ENCODE data around the gene TOGARAM2. TPM values are rescaled to one million over a fixed set of nuclear protein-coding genes. Genes with fewer than 3 reads are reported as not detected.

The TOGARAM2 gene
- total RNA-seq, 1 donor = 0.43 TPM

DNA sequence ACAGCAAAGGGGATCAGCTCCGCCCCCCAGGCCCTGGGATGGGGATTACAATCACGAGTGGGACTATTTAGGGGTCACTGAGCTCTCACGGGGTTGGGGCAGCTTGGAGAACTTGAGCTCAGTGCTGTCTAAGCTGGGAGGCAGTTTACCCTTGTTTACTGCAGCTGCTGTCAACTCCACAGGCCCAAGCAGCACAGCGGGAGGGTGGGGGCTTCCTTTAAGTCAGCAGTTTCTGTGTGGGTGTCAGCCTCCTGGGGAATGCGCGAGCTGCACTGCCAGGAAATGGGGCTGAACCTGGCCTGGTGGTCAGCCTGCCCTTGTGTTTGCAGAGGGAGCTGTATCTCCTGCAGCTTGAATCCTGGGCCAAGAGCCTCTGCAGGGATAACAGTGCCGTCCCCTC lies 29.8 kb downstream of the TOGARAM2 start:
- DNase-seq (ENCODE audit: low read depth) = peak; percentile 57
- TF ChIP-seq, protein P1, sequence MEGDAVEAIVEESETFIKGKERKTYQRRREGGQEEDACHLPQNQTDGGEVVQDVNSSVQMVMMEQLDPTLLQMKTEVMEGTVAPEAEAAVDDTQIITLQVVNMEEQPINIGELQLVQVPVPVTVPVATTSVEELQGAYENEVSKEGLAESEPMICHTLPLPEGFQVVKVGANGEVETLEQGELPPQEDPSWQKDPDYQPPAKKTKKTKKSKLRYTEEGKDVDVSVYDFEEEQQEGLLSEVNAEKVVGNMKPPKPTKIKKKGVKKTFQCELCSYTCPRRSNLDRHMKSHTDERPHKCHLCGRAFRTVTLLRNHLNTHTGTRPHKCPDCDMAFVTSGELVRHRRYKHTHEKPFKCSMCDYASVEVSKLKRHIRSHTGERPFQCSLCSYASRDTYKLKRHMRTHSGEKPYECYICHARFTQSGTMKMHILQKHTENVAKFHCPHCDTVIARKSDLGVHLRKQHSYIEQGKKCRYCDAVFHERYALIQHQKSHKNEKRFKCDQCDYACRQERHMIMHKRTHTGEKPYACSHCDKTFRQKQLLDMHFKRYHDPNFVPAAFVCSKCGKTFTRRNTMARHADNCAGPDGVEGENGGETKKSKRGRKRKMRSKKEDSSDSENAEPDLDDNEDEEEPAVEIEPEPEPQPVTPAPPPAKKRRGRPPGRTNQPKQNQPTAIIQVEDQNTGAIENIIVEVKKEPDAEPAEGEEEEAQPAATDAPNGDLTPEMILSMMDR (IDR thresholded peaks at IDR 0.05; ENCODE audit: insufficient read depth, low read depth, low read length) = no peak
- H3K4me3 ChIP-seq (ENCODE audit: low read depth, low read length) = no peak overlapping the region

- peak; percentile 32 for DNase-seq (ENCODE audit: low read depth)
- TF ChIP-seq, protein P1 (IDR thresholded peaks at IDR 0.05; ENCODE audit: insufficient read depth, low read depth, low read length) = no peak
- H3K4me3 ChIP-seq (ENCODE audit: low read depth, low read length) = no peak overlapping the region
Observed at GRCh38 chr2:29011418-29012060, 30.4 kb downstream of the TOGARAM2 start.

DNA sequence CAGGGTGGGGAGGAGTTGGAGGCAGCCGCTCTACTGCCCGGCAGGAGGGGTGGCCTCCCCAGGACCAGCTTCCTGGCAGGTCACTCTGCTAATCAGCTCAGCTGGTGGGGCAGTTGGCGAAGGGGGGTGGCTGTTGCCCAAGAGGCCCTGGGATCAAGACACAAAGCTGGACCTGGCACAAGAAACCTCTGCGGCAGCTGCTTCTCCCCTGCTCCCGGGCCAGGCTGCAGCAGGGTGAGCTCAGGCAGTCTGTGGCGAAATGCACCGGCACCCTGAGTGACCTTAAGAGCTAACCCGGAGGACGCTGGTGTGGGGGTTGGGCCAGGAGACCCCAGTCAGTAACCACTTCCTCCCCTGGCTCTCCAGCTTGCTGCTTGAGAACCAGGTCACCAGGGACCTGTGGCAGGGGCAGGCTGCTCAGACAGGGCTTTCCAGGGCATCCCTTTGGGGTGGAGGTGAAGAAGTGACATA lies 31.1 kb downstream of the TOGARAM2 start:
- peak; percentile 65 for DNase-seq (ENCODE audit: low read depth)
- TF ChIP-seq, protein P1 (IDR thresholded peaks at IDR 0.05; ENCODE audit: insufficient read depth, low read depth, low read length) = no peak
- H3K4me3 ChIP-seq (ENCODE audit: low read depth, low read length) = no peak overlapping the region

DNA sequence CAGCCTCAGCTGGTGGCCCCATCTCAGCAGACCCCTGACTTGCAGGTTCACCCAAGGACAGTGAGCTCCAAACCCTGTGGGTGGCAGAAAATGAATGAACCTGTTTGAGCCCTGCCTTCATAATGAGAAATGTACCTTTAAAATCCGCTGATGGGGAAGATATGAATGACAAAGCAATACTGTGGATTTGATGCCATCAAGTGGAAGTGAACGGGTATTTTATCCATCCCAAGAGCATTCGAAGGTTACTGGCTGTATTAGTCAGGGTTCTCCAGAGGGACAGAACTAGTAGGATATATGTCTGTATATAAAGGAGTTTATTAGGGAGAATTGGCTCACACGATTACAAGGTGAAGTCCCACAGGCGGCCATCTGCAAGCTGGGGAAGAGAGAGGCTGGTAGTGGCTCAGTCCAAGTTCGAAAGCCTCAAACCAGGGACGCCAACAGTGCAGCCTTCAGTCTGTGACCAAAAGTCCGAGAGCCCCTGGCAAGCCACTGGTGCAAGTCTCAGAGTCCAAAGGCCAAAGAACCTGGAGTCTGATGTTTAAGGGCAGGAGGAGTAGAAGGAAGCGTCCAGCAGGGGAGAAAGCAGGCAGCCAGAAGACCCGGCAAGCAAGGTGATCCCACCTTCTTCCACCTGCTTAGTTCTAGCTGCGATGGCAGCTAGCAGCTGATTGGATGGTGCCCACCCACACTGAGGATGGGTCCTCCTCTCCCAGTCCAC lies 32.1 kb downstream of the TOGARAM2 start:
- no peak for DNase-seq (ENCODE audit: low read depth)
- H3K4me3 ChIP-seq (ENCODE audit: low read depth, low read length) = no peak overlapping the region
- TF ChIP-seq, protein P1 (IDR thresholded peaks at IDR 0.05; ENCODE audit: insufficient read depth, low read depth, low read length) = no peak

DNA sequence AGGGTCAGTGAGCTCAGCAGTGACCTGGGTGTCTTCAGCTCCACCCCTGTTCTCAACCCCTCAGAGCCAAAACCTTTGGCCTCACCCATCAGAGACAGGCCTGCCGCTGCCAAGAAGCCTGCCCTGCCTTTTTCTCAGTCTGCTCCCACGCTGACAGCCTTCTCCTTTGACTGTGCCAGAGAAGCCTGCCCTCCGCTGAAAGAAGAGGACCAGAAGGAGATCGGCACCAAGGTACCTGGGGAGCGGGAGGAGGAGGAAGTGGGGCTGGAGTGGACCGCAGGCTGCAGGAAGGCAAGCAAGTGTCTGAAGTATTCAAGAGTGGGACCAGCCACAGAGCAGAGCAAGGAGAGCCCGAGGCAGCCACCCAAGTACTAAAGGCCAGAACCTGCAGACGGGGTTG lies 33.2 kb downstream of the TOGARAM2 start:
- H3K4me3 ChIP-seq (ENCODE audit: low read depth, low read length) = no peak overlapping the region
- TF ChIP-seq, protein P1 (IDR thresholded peaks at IDR 0.05; ENCODE audit: insufficient read depth, low read depth, low read length) = no peak
- no peak for DNase-seq (ENCODE audit: low read depth)

- TF ChIP-seq, protein P1 (IDR thresholded peaks at IDR 0.05; ENCODE audit: insufficient read depth, low read depth, low read length) = no peak
- no peak for DNase-seq (ENCODE audit: low read depth)
- H3K4me3 ChIP-seq (ENCODE audit: low read depth, low read length) = no peak overlapping the region
Observed at GRCh38 chr2:29014811-29015421, 33.8 kb downstream of the TOGARAM2 start.
